ENCODE data around the gene WASHC2A.
"Not testable (repeated sequence)": the region's sequence is repeated elsewhere in the genome, so short reads cannot be mapped to it uniquely, and the experiment has no call there.

The WASHC2A gene, protein sequence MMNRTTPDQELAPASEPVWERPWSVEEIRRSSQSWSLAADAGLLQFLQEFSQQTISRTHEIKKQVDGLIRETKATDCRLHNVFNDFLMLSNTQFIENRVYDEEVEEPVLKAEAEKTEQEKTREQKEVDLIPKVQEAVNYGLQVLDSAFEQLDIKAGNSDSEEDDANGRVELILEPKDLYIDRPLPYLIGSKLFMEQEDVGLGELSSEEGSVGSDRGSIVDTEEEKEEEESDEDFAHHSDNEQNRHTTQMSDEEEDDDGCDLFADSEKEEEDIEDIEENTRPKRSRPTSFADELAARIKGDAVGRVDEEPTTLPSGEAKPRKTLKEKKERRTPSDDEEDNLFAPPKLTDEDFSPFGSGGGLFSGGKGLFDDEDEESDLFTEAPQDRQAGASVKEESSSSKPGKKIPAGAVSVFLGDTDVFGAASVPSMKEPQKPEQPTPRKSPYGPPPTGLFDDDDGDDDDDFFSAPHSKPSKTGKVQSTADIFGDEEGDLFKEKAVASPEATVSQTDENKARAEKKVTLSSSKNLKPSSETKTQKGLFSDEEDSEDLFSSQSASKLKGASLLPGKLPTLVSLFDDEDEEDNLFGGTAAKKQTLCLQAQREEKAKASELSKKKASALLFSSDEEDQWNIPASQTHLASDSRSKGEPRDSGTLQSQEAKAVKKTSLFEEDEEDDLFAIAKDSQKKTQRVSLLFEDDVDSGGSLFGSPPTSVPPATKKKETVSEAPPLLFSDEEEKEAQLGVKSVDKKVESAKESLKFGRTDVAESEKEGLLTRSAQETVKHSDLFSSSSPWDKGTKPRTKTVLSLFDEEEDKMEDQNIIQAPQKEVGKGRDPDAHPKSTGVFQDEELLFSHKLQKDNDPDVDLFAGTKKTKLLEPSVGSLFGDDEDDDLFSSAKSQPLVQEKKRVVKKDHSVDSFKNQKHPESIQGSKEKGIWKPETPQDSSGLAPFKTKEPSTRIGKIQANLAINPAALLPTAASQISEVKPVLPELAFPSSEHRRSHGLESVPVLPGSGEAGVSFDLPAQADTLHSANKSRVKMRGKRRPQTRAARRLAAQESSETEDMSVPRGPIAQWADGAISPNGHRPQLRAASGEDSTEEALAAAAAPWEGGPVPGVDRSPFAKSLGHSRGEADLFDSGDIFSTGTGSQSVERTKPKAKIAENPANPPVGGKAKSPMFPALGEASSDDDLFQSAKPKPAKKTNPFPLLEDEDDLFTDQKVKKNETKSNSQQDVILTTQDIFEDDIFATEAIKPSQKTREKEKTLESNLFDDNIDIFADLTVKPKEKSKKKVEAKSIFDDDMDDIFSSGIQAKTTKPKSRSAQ (N-terminal part only)

DNA sequence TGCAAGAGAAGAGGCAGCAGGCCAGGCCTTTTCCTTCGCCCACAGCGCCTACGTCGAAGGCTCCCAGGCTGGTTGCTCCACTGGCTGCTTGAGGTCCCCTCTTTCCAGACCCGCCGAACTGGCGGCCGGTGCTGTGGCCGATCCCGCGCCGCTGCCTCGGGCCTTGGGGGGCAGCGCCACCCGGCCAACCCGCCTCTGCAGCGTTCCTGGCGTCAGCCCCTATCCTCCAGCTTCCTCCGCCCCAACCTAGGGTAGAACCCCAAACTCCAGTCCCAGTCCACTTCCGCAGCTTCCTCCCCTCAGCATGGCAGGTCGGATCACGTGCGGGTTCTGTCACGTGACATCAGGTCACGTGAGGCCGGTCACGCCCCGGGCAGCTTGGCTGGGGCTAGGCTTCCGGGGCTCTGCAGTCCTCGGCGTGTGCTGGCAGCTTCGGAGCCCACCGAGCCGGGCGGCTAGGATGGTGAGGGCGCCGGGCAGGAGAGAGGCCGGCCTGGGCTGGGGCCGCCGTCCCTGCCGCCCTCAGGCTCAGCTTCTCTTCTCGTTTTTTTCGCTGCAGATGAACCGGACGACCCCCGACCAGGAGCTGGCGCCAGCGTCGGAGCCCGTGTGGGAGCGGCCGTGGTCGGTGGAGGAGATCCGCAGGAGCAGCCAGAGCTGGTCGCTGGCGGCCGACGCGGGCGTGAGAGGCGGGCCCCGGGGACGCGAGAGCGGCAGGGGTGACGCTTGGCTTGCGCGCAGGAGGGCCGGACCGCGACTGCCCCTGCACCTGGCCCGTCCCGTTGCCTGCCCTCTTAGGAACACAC is at the start of gene WASHC2A:
Gene WASHC2A, plus strand, starts transcription at position 409 of the 806 bp plus-strand sequence. Its CDS starts 52 bp downstream, at position 461.
- peak; percentile 75 for DNase-seq

DNA sequence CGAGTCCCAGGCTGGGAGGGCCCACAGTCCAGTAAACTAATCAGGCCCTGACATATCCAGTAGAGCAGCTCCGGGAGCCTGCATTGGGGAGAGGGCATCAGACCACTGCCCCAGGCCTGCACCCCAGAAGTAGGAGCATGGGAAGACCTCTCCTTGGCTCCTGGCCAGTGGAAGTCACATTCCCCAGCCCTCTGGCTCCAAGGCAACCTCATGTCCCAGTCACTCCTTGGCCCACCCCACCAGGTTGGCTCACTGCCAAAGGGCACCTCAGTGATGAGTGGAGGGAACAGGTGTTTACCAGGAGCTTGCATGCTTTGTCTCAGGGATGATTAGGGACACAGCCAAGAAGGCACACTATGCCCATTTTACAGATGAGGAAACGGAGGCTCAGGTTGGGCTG is 48.5 kb upstream of the WASHC2A start:
- not testable (repeated sequence) for DNase-seq

DNA sequence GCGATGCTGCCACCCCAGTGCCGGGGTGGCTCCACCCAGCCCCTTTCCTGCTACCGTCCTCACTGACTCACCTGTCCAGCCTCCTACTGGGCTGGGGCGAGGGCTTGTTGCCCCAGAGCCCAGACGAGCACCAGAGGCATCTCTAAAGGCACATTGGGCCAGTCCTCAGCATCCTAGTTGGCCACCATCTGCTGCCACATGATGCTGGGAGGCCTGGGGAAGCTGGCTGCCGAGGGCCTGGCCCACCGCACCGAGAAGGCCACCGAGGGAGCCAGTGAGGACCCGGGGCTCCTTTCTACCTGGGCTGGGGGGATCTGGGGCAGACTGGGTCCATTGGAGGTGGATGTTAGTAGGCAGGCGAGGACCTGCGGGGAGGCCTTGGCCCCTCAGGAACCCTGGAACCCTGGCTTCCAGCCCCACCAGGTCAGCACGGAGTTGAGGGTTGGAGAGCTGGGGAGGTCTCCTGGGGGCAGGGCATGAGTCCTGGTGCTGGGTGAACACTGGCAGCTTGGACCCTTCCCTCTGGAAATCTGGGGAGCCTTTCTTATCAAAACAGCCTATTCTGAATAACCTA is 47.2 kb upstream of the WASHC2A start:
- not testable (repeated sequence) for DNase-seq

DNA sequence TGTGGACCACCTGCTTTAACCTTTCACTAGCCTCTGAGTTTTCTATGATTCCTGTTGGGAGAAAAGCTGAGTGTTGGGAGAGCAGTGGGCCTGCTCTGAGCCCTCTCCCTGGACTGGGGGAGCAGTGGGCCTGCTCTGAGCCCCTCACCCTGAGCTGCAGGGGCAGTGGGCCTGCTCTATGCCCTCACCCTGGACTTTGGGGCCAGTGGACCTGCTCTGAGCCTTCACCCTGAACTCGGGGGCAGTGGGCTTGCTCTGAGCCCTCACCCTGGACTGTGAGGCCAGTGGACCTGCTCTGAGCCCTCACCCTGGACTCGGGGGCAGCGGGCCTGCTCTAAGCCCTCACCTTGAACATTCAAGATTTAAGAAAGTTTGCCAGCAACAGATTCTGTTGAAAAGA is 46.1 kb upstream of the WASHC2A start:
- DNase-seq = no peak

DNA sequence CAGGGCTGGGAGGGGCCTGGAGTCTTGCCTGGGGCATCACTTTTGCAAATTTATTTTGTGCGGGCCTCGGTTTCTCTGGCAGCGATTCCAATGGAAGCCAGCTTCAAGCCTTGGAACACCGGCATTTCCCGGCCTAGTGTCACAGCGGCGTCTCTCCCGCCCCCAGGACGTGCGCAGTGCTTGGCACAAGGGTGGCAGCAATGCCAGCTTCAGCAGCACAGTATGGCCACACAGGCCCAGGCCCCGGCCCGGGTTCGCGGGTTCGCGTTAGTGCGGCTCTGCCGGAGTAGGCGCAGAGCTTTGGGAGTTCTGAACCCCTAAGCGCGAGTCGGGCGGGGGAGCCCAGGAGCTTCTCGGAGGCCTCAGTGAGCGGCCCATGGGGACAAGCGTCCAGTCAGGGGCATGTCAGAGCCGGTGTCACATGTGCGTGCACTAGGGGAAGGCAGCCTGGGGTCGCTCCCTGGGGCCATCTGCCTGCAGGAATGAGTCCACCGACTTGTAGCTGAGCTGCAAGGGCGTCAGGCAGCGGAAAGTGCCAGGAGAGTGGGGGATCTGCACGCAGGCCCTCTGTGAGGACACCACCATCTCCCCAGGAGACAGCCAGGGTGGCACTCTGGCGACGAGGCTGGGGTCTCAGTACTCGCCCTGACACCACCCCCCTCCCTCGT is 42.9 kb upstream of the WASHC2A start:
- DNase-seq = not testable (repeated sequence)

DNA sequence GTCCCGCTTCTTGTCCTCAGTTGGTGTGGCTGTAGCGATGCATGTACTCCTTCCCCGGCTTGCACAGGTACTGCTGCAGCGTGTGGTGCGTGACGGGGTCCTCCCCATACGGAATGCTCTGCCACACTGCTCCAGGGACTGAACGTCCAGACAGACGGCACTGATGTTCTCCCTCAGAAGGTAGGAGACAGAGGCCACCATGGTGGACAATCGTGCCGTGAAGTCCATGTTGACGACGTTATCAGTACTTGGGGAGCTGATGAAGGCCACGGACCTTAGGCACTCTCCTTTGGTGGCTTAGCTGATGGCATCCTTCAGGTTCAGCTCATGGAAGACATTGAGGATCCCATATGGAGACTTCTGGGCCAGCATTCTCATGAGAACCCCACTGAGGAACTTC is 42.1 kb upstream of the WASHC2A start:
- DNase-seq = no peak

DNA sequence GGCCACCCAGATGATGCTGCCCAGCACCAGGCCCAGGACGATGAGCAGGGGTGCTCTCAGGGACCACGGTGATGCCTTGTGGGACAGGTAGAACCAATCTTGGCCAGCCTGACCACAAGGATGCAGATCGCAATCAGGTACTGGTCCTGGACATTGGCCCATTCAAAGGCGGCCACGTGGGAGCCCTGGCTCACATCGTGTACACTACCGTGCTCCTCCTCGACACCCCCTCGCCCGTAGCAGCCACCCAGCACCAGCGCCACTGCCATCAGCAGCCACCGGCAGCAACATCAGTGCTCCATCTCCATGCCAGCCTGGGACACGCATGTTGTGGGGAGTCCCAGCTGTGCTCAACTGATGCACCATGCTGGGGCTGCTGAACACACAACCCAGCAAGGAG is 40.6 kb upstream of the WASHC2A start:
- no peak for DNase-seq

DNA sequence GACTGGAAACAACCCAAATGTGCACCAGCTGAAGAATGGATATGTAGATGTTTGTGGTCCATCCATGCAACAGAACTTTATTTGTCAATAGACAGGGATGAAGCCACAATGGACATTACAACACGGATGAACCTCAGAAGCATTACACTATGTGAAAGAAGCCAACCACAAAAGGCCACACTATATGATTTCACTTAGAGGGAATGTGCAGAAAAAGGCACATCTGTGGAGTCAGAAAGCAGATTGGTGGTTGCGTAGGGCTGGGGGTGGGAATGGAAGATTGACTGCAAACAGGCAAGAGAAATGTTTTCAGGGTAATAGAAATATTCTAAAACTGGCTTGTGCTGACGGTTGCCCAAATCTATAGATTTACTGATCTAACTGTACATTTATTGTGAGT is 34.3 kb upstream of the WASHC2A start:
- DNase-seq = no peak

DNA sequence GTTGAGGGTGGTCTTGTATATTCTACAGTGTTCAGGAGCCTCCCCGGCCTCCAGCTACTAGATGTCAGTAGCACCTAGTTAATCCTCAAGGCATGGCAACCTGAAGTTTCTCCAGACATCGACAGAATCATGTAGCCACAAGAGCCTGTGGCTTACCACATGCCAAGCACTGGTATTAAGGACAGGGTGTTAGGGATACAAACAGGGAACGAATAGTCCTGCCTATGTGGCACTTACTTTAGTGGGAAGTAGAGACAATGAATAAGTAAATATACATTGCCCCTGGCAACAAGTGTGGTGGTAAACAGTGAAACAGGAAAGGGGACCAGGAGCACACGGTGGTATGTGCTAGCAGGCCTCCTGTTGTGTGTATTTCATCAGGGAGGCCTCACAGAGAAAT is 32.4 kb upstream of the WASHC2A start:
- not testable (repeated sequence) for DNase-seq

DNA sequence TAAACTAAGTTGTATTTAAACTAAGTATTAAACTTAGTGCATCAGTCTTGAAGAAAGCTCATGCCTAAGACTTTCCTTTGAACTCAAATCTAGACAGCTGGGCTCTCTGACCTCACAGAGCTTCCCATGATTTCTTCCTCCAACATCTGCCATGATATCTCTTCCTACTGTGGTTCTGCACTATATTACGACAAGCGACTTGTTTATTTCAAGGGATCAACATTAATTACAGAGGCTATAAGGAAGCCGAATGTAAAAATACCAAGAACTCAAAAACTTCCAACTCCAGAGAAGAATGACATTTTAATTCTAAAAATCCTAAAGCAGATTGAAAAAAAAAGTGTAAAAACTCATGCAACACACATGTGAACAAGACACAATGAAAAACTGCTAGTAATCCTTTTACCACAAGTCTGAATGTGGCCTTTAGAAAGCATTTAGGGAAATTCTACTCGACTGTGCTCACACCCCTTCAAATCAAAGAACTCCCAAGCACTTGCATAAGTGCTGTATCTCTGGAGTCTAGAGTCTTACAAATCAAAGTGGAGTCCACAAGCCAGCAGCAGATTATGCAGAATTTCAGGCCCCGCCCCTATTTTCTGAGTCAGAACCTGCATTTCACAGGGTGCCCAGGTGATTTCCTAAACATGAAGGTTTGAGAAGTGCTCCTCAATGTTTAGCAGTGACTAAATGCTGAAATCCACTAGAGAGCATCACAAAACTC is 22.7 kb upstream of the WASHC2A start:
- DNase-seq = no peak

DNA sequence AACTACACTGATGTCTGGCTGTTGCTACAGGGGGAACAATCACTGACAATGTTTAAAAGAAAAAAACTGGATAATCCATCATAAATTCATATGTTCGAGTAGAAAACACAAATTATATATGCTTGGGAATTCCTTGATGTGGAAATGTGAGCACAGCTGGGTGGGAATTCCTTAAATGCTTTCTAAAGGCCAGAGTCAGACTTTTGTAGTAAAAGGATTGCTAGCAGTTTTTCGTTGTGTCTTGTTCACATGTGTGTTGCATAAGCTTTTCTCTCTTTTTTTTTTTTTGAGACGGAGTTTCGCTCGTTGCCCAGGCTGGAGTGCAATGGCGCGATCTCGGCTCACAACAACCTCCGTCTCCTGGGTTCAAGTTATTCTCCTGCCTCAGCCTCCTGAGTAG is 21.3 kb upstream of the WASHC2A start:
- not testable (repeated sequence) for DNase-seq

DNA sequence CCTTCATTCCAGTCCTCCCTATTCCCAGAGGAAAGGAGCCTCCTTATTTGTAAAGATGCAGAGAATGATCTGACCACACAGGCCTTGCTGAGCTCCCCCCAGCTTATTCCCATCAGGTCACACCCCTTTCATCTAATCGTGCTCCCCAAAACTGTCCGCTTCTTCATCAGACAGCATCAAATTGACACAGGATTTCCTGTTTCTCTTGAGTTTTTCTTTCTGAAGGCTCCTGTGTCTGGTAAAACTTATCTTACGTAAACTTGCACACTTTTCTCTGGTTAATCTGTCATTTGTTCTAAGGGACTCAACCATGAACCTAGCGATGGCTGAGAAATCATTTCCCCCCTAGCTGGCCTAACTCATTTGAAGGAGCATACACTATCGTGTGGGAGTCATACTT is 20.2 kb upstream of the WASHC2A start:
- DNase-seq = not testable (repeated sequence)

DNA sequence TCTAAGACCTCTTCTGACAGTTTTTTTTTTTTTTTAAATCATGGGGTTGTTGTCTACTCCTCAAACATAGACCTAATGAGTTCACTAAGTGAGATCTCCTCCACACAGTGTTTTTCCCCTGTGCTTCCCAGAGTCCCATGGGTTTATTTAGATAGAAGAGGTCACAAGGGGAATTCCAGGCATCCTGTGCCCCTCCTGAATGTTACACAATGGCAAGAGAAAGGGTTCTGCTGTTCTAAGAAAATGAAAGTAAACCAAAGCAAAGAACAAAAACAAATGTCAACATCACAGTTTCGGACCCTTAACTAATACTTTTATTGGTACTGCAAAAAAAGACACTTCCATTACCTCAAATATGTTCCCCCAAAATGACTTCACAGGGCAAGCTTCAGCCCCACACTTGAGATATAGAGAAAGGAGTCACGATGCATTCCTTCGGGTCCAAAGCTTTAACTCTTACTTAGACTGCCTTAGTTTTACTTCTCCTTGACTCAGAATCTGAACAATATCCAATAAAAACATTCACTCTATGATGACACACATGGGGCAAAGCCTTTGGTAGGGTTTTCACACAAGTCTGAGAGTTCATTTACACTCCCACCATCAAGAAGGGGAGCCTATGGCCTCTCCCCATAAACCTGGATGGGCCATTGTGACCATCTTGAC is 15.6 kb upstream of the WASHC2A start:
- DNase-seq = peak; percentile 79

DNA sequence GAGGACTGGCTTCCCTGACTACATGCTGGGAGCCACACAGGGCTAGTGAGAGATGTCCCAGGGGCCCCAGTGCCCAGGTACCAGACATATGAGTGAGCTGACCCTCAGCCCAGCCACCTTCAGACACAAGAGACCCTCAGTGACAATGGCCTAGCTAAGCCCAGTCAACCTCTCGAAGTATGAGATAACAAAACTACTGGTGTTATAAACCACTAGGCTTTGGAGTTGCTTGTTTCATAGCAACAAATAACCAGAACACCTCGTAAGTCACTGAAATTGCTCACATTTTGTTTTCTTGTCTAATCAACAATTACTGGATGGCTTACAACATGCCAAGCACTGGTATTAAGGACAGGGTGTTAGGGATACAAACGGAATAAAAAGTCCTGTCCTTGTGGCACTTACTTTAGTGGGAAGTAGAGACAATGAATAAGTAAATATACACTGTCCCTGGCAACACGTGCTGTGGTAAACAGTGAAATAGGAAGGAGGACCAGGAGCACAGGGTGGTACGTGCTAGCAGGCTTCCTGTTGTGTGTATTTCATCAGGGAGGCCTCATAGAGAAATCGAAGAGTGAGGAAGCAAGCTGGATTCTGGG is 14.9 kb upstream of the WASHC2A start:
- DNase-seq = not testable (repeated sequence)

DNA sequence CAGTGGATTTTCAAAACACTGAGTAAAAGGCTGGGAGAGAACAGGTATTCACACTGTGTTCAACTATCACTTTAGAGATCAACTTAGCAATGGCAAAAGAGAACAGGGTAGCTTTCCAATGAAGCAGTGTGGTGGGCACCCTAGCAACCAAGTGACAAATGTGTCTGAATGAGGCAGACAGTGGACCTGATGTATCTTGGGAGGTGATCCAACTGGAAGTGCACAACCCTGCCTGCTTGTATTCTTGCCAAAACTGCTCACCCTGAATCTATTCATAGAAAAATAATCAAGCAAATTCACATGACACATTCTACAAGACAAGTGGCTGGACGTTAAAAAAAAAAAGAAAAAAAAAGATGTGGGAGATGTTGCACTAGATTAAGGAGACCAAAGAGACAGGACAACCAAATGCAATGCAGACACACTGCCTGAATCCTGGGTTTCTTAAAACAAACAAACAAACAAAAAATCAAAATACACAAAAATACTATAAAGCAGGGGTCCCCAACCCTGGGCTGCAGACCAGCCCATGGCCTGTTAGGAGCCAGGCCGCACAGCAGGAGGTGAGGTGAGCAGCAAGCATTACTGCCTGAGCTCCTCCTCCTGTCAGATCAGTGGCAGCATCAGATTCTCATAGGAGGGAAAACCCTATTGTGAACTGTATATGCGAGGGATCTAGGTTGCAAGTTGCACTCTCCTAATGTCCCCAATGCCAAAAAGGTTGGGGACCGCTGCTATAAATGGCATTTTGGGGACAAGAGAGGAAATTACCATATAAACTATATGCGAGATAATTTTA is 12.1 kb upstream of the WASHC2A start:
- not testable (repeated sequence) for DNase-seq

DNA sequence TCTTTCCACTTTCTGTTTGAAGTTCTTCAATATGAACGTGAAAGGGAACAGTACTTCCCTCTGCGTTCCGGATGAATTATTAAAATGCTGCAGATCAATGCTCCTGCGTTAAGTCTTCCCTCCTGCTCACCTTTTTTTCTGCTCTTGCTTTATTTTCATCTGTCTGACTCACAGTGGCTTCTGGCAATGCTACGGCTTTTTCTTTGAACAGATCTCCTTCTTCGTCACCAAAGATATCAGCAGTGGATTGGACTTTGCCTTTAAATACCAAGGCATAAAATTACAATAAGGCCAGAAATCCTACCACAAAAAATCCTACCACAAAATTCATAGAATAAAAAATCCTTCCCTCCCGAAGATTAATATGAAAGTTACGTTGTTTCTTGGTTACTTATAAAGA is 11.1 kb upstream of the WASHC2A start:
- not testable (repeated sequence) for DNase-seq

DNA sequence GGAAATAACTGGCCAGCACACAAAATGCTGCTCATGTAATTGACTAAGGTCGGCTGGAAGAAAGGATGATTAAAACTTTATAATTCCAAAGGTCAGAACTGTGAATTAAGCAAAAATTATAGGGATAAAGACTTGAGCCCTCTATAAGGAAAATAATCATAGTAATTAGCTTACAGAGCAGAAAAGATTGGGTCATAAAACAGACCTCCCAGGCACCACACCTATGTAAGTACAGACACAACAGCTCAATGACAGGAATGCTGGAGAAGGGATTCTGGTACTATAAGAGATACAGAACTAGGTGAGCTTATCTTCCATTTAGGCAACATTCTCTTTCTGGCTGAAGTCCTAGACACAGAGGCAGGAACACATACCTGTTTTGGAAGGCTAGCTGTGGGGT is 9.0 kb upstream of the WASHC2A start:
- DNase-seq = not testable (repeated sequence)

DNA sequence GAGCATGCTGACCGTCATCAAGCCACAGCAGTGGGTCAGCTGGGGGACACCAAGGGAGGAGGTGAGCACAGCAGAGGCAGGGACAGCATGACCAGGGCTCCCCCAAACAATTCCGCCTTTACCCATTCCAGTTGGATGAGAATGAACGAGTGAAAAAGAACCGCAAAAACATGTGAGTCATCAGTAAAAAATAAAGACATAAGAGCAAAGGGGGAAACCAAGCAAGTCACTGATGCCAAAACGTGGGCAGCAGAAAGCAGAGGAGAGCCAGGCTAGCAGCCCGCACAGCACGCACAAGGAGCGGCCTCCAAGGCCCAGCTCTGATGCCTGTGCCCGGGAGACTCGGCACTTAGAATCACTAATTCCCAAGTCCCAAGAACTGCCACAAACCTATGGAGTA is 7.8 kb upstream of the WASHC2A start:
- DNase-seq = not testable (repeated sequence)

All from inflammatory macrophage treated with lipopolysaccharide for 4 hours (primary cell).